GM19395 (cell line): ENCODE measurements around the gene FNDC8.
"Not testable (repeated sequence)": the region's sequence is repeated elsewhere in the genome, so short reads cannot be mapped to it uniquely, and the experiment has no call there.

ENCODE experiments used
- ATAC-seq: cut with Tn5 transposase; IDR thresholded peaks from one replicate; pipeline ENCODE4 v1.9.1; 2021; ENCODE audit warnings: mild to moderate bottlenecking, moderate library complexity; ENCODE audit not compliant: unreplicated experiment

FNDC8 gene

GRCh38 chr17:35141681-35142466, 20.5 kb downstream of the FNDC8 start, which contains the start of gene NLE1:
Gene NLE1 (minus strand): TSS chr17:35142303. CDS start chr17:35142275, 28 bp downstream.
- ATAC-seq = peak; percentile 78

GRCh38 chr17:35142467-35142796, 21.0 kb downstream of the FNDC8 start:
- no peak for ATAC-seq

GRCh38 chr17:35144840-35145239, 23.4 kb downstream of the FNDC8 start:
- no peak for ATAC-seq

DNA sequence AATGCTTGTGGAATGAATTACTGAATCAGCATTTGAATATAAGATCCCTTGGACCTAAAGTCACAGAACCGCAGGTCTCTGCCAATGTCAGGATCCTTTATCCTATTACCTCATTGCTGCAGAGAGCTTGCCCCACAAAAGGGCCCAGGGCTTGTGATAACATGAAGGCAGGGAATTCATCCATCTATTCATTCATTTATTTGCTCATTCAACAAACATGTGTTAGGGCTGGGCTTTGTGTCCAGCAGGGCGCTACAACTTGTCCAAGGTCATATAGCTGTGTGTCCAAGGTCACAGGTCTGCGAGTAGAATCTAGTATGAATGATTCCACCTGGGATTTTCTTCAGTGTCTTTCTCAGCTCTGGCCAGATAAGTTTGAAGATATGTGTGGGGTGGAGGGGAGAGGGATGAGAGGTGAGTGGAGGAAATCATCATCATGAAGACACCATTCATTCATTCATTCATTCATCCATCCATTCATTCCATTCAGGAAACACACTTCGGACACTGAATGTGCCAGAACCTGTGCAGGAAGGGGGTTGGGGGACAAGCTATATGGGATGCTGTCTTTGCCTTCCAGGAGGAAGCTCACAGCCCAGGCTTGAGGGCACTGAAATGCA, 24.9 kb downstream of the FNDC8 start:
- no peak for ATAC-seq

DNA sequence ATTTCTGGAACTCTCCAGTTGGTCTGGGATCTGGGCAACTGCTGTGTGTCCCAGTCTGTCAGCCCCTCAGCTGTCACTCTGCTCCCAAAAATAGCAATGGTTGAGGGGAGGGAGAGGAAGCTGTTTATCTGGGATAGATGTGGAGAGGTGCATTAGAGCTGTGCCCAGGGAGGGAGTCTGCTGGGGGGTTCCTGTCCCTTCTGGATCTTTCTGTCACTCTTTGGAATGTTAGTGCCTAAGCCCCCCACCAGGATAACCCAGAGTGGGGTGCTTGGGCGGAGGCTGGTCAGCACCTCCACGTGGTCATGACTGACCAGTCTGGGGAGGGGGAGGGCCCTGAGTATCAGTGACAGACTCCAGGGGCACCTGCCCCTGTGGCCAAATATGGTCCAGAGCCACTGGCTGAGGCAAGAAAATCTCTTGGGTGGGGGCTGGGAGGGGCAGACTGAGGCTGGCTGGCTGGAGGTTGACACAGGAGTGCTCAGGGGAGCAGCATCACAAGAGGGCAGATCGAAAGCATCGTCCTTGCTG, 26.0 kb downstream of the FNDC8 start, which contains the start of gene UNC45B:
Gene UNC45B (plus strand): TSS at position 443 of the 531 bp plus-strand sequence. CDS start 447 bp downstream, outside the sequence.
- no peak for ATAC-seq

DNA sequence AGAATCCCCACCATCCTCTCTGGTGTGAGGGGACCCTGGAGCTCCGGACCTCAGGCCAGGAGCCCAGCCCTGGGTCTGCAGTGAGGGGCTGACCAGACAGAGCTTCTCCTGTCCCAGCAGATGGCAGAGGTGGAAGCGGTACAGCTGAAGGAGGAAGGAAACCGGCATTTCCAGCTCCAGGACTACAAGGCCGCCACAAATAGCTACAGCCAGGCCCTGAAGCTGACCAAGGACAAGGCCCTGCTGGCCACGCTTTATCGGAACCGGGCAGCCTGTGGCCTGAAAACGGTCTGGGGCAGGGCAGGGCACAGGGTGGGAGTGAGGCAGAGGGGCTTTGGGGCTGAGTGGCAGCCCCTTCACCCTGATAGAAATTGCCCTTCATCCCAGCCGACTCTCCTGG, 26.7 kb downstream of the FNDC8 start:
- ATAC-seq = no peak

DNA sequence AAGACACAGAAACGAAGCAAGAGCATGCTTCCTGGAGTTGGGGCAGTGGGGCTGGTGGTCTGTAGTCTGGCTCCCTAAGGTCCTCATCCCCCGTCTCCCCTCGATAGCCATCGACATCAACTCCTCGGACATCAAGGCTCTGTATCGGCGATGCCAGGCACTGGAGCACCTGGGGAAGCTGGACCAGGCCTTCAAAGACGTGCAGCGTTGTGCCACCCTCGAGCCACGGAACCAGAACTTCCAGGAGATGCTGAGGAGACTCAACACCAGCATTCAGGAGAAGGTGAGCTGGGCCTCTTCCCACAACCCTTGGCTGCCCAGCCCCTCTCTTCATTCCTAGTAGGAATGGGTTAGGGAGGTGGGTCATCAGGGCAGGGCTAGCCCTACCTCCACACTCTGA, 28.5 kb downstream of the FNDC8 start:
- no peak for ATAC-seq

GRCh38 chr17:35151080-35151479, 29.7 kb downstream of the FNDC8 start:
- ATAC-seq = not testable (repeated sequence)

GRCh38 chr17:35152421-35153140, 31.2 kb downstream of the FNDC8 start:
- no peak for ATAC-seq

- no peak for ATAC-seq
Measured at GRCh38 chr17:35154196-35155165, 33.1 kb downstream of the FNDC8 start.

- no peak for ATAC-seq
Measured at GRCh38 chr17:35155246-35155645, 33.8 kb downstream of the FNDC8 start.

- ATAC-seq = no peak
Measured at GRCh38 chr17:35159940-35160339, 38.5 kb downstream of the FNDC8 start.

DNA sequence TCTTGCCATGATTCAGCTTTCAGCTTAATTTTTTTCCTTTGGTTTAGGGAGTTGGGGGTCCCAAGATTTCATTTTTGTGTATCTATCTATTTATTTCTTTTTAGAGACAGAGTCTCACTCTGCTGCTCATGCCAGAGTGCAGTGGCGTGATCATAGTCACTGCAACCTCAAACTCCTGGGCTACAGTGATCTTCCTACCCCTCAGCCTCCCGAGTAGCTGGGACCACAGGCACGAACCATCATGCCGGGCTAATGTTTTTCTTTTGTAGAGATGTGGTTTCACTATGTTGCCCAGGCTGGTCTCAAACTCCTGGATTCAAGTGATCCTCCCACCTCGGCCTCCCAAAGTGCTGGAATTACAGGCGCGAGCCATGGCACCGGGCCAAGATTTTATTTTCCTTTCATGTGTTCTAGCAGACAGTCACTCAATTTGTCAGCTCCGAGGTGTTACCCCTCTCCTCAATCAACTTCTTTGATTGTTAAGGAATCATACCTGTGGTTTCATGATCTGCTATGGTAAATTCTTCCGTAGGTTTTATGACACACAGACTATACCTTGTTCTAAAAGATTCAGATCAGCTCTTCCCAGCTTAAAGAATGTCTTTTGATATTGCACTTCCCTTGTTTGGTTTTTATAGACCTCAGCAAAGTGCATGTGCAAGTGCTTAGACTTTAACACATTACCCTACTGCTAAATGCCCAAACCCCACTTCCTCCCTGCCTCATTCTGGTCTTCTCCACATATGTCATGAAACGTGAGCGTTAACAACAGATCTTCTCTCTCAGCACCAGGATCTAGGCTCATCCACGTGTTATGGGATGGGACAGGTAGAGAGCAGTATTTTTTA, 39.2 kb downstream of the FNDC8 start:
- no peak for ATAC-seq

GRCh38 chr17:35161281-35161761, 39.9 kb downstream of the FNDC8 start:
- ATAC-seq = no peak

DNA sequence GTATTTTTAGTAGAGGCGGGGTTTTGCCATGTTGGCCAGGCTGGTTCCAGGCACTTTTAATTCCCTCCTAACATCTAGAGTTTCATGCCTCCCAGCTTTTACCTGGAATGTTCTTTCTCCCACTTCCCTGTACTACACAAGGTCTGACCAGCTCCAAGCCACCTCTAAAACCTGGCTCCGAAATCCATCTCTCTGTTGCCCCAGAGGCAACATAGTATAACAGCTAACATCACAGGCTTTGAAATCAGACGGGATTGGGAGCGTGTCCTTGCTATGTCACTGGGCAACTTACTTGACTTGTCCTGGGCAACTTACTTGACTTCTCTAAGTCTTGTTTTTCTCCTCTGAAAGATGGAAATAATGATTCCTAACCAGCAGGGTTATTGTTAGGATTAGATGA, 41.3 kb downstream of the FNDC8 start:
- no peak for ATAC-seq

- ATAC-seq = no peak
Measured at GRCh38 chr17:35163886-35164285, 42.5 kb downstream of the FNDC8 start.

DNA sequence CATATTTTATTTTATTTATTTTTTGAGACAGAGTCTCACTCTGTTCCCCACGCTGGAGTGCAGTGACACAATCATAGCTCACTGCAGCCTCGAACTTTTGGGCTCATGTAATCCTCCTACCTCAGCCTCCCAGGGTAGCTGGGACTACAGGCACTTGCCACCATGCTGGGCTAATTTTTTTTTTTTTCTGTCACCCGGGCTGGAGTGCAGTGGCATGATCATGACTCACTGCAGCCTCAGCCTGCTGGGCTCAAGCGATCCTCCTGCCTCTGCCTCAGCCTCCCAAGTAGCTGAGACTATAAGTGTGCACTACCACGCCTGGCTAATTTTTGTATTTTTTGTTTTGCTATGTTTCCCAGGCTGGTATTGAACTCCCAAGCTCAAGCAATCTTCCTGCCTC, 43.3 kb downstream of the FNDC8 start:
- ATAC-seq = no peak

DNA sequence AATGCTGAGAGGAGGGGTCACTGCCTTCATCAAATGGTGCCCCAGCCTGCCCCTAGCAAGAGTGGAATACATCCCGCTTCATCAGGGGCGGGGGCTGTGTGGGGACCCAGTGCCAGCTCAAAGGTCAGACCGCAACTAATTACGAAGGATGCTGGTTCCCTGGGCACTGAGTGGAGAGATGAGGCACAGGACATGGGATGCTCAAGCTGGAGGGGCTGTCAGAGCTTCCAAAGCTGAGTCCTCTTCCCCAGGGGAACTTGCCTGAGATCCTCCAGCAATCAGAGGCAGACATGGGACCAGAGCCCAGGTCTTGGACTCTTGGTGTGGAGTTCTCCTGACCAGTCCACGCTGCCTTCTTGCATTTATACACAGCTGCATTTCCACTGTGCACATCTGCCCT, 45.1 kb downstream of the FNDC8 start:
- ATAC-seq = no peak

GRCh38 chr17:35167046-35167445, 45.6 kb downstream of the FNDC8 start:
- ATAC-seq = no peak
